Fibroblast of skin of right biceps (primary cell): Measurements from ENCODE around the gene FOXA2.

ENCODE experiments used
- DNase-seq: peaks from one replicate; pipeline ENCODE4 v3.0.0-alpha.2; 2013

FOXA2 gene

GRCh38 chr20:22536141-22536828 lies 48.1 kb downstream of the FOXA2 start:
- no peak for DNase-seq

DNA sequence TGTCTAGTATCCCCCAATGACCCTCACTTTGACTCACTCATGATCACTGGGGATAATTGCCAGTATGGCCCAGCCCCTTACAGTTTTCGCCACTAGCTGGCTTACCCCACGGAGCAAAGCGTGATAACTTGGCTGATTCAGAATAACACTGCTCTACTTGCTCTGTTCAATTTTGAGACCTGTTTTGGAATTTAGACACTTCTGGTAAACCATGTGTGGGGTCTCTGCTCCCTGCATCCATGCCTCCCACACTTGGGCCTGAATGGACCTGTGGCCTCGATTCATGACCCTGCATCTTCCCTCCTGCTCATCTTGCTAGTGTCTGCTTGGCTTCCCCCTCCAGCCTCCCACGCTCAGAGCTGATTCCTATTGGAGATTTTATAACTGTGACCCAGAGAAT lies 48.9 kb downstream of the FOXA2 start:
- no peak for DNase-seq

DNA sequence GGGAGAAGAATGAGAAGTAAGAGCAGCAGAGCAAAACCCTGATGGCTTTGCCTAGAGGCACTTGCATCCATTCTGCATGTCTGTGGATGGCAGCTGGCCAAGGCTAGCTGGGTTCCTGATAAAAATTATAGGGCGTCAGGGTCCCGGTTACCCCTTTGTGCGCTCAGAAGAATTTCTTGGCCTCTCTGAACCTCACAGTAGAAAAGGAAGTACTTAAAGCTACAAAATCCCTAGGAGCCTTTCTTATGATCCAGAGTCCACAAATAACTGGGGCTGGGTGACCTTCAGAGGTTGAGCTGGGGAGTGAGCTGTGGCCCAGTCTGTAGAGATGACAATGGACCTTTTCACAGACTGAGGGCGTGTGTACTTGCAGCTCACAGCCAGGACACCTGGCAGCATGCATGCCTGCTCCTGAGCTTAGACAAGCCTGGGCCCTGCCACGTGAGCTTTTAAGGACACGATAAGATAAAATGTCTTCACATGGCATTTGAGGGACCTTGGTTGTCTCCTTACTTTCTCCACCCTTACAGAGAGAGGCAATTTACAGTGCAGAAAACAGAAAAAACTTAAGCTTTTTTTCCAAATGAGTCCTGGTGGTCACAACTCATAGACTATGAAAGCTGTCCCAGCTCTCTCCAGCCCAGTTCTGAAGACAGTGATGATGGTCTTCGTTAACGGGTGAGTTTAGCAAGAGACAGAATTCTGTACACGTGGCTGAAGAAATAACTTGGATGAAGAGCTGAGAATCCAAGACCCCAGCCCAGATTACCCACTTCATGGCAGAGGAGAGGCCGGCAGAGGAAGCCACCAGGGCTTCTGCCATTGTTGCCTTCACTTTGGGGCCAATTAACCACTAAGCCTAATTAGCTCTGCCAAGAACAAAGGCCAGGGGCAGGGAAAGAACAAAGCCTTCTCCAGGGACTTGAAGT lies 50.3 kb downstream of the FOXA2 start:
- DNase-seq, result no peak

GRCh38 chr20:22532598-22532997 lies 51.8 kb downstream of the FOXA2 start:
- DNase-seq, result no peak

DNA sequence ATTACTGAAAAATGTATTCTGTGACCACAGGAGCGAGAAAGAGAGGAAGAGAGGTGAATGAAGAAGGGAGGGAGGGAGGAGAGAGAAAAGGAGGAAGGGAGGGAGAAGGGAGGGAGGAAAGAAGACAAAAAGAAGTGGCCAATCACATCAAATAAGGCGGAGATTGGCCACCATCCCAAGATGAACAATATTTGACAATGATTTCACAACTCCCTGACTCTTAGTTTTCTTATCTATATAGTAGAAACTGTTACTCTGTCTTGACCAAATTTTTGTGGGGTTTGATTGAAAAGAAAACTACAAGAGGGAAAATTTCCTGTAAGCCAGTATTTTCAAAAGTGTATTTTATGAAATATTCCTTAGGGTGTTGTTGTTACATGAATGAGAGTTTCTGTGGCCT lies 52.6 kb downstream of the FOXA2 start:
- no peak for DNase-seq

- DNase-seq, result no peak
Observed at GRCh38 chr20:22531056-22531615, 53.2 kb downstream of the FOXA2 start.
